GM21447 (cell line): ENCODE measurements around the gene MYH7.
"Not testable (repeated sequence)": the region's sequence is repeated elsewhere in the genome, so short reads cannot be mapped to it uniquely, and the experiment has no call there.

ENCODE experiments used
- ATAC-seq: cut with Tn5 transposase; IDR thresholded peaks from one replicate; pipeline ENCODE4 v1.9.1; 2021; ENCODE audit not compliant: unreplicated experiment

MYH7 gene

GRCh38 chr14:23431486-23431885 lies 4.0 kb downstream of the MYH7 start:
- ATAC-seq: no peak

GRCh38 chr14:23430723-23431085 lies 4.8 kb downstream of the MYH7 start:
- no peak for ATAC-seq

- ATAC-seq: no peak
Measured at GRCh38 chr14:23430016-23430722, 5.3 kb downstream of the MYH7 start.

- ATAC-seq: no peak
Measured at GRCh38 chr14:23428686-23429495, 6.6 kb downstream of the MYH7 start.

GRCh38 chr14:23425798-23426197 lies 9.7 kb downstream of the MYH7 start:
- ATAC-seq: not testable (repeated sequence)

GRCh38 chr14:23425169-23425568 lies 10.3 kb downstream of the MYH7 start:
- ATAC-seq: no peak

GRCh38 chr14:23423657-23424056 lies 11.8 kb downstream of the MYH7 start:
- ATAC-seq: no peak

- no peak for ATAC-seq
Measured at GRCh38 chr14:23421594-23421993, 13.9 kb downstream of the MYH7 start.

GRCh38 chr14:23419646-23420045 lies 15.8 kb downstream of the MYH7 start:
- not testable (repeated sequence) for ATAC-seq

- no peak for ATAC-seq
Measured at GRCh38 chr14:23418021-23418420, 17.4 kb downstream of the MYH7 start.

GRCh38 chr14:23417269-23417668 lies 18.2 kb downstream of the MYH7 start:
- ATAC-seq: not testable (repeated sequence)

- no peak for ATAC-seq
Measured at GRCh38 chr14:23416801-23417200, 18.7 kb downstream of the MYH7 start.

GRCh38 chr14:23415821-23416778 lies 19.4 kb downstream of the MYH7 start:
- ATAC-seq: no peak

GRCh38 chr14:23414906-23415820 lies 20.3 kb downstream of the MYH7 start:
- no peak for ATAC-seq

- ATAC-seq: no peak
Measured at GRCh38 chr14:23414254-23414653, 21.2 kb downstream of the MYH7 start.

- ATAC-seq: no peak
Measured at GRCh38 chr14:23413681-23414080, 21.8 kb downstream of the MYH7 start.

GRCh38 chr14:23411563-23412525 lies 23.6 kb downstream of the MYH7 start:
- ATAC-seq: no peak

- no peak for ATAC-seq
Measured at GRCh38 chr14:23409966-23410635, 25.4 kb downstream of the MYH7 start.

- ATAC-seq: no peak
Measured at GRCh38 chr14:23409475-23409874, 26.0 kb downstream of the MYH7 start.
